ENCODE results near the gene CSTB.
A peak's percentile ranks its signal among the peaks of the same experiment; 100 is the strongest.

Gene CSTB

DNA sequence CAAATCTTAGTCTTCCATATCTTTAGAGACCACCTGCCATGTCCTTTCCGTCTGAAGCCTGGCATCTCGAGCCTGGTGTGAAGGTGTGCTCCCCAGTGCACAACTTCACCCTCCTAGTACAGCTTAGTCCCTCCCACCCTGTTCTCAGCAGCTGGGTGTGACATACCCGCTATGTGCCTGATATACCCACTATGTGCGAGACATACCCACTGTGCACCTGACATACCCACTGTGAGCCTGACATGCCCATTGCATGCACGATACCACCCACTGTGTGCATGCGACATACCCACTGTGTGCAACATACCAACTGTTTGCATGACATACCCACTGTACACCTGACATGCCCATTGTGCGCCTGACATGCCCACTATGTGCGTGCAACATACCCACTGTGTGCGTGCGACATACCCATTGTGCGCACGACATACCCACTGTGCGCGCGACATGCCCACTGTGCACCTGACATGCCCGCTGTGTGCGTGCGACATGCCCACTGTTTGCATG is 10.2 kb upstream of the CSTB start:
- TF ChIP-seq, protein P1, sequence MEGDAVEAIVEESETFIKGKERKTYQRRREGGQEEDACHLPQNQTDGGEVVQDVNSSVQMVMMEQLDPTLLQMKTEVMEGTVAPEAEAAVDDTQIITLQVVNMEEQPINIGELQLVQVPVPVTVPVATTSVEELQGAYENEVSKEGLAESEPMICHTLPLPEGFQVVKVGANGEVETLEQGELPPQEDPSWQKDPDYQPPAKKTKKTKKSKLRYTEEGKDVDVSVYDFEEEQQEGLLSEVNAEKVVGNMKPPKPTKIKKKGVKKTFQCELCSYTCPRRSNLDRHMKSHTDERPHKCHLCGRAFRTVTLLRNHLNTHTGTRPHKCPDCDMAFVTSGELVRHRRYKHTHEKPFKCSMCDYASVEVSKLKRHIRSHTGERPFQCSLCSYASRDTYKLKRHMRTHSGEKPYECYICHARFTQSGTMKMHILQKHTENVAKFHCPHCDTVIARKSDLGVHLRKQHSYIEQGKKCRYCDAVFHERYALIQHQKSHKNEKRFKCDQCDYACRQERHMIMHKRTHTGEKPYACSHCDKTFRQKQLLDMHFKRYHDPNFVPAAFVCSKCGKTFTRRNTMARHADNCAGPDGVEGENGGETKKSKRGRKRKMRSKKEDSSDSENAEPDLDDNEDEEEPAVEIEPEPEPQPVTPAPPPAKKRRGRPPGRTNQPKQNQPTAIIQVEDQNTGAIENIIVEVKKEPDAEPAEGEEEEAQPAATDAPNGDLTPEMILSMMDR (IDR thresholded peaks at IDR 0.05; ENCODE audit: low read length) = no peak
- TF ChIP-seq EZH2 (optimal IDR thresholded peaks at IDR 0.05; ENCODE audit: low read depth, low read length) = no peak
- no peak for TF ChIP-seq EZH2phosphoT487 (IDR thresholded peaks at IDR 0.05; ENCODE audit: low read length)
- Histone ChIP-seq H3K27me3 (replicated peaks; ENCODE audit: insufficient read depth, low read length) (no peaks in the 10 kb centered on the region), H3F3A (ENCODE audit: insufficient read depth, low read length) (peaks cover 42% of the 10 kb centered on the region), H3K4me3 (ENCODE audit: low read length) (no peak overlapping the region), H3K4me2 (ENCODE audit: low read depth, low read length) (no peak overlapping the region), H3K9ac (ENCODE audit: low read length) (no peak overlapping the region), H3K79me2 (ENCODE audit: low read length) (peaks cover 34% of the 10 kb centered on the region), H3K4me1 (ENCODE audit: low read length) (peaks cover 45% of the 10 kb centered on the region), H3K27ac (ENCODE audit: low read length) (no peak overlapping the region), H3K36me3 (replicated peaks; ENCODE audit: insufficient read depth, low read length) (0 out of 2 replicates have a peak, but pooled peaks cover 3% of the 10 kb centered on the region), H3K9me2 (replicated peaks; ENCODE audit: insufficient read depth, low read length) (no peaks in the 10 kb centered on the region), H4K20me1 (ENCODE audit: insufficient read depth, low read length) (0 out of 2 replicates have a peak, but pooled peaks cover 3% of the 10 kb centered on the region), H3K9me3 (replicated peaks; ENCODE audit: insufficient read depth, low read length) (no peaks in the 10 kb centered on the region), H2AFZ (ENCODE audit: low read length) (no peak overlapping the region)
- no peak for DNase-seq

DNA sequence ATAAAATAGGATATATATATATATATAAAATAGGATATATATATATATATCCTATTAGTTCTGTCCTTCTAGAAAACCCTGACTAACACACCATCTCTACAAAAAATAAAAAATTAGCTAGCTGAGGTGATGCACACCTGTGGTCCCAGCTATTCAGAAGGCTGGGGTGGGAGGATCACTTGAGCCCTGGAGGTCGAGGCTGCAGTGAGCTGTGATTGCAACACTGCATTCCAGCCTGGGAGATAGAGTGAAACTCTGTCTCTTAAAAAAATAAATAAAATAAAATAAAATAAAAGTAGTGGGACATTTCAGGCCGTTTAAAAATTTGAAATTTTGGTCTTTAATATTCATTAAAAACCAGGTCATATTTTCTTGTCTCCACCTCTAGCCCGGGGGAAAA is 9.0 kb upstream of the CSTB start:
- no peak for DNase-seq
- TF ChIP-seq EZH2 (optimal IDR thresholded peaks at IDR 0.05; ENCODE audit: low read depth, low read length) = no peak
- TF ChIP-seq EZH2phosphoT487 (IDR thresholded peaks at IDR 0.05; ENCODE audit: low read length) = no peak
- TF ChIP-seq, protein P1 (IDR thresholded peaks at IDR 0.05; ENCODE audit: low read length) = no peak
- H3K27me3 ChIP-seq (replicated peaks; ENCODE audit: insufficient read depth, low read length) = no peaks in the 10 kb centered on the region
- no peaks in the 10 kb centered on the region for H3K9me3 ChIP-seq (replicated peaks; ENCODE audit: insufficient read depth, low read length)
- H3K27ac ChIP-seq (ENCODE audit: low read length) = no peak overlapping the region
- peaks cover 54% of the 10 kb centered on the region for H3F3A ChIP-seq (ENCODE audit: insufficient read depth, low read length)
- H3K36me3 ChIP-seq (replicated peaks; ENCODE audit: insufficient read depth, low read length) = no peaks in the 10 kb centered on the region
- no peak overlapping the region for H2AFZ ChIP-seq (ENCODE audit: low read length)
- H3K4me1 ChIP-seq (ENCODE audit: low read length) = peaks cover 47% of the 10 kb centered on the region
- H3K4me3 ChIP-seq (ENCODE audit: low read length) = no peak overlapping the region
- no peak overlapping the region for H3K9ac ChIP-seq (ENCODE audit: low read length)
- H3K4me2 ChIP-seq (ENCODE audit: low read depth, low read length) = no peak overlapping the region
- H4K20me1 ChIP-seq (ENCODE audit: insufficient read depth, low read length) = no peaks in the 10 kb centered on the region
- H3K9me2 ChIP-seq (replicated peaks; ENCODE audit: insufficient read depth, low read length) = no peaks in the 10 kb centered on the region
- peaks cover 22% of the 10 kb centered on the region for H3K79me2 ChIP-seq (ENCODE audit: low read length)

DNA sequence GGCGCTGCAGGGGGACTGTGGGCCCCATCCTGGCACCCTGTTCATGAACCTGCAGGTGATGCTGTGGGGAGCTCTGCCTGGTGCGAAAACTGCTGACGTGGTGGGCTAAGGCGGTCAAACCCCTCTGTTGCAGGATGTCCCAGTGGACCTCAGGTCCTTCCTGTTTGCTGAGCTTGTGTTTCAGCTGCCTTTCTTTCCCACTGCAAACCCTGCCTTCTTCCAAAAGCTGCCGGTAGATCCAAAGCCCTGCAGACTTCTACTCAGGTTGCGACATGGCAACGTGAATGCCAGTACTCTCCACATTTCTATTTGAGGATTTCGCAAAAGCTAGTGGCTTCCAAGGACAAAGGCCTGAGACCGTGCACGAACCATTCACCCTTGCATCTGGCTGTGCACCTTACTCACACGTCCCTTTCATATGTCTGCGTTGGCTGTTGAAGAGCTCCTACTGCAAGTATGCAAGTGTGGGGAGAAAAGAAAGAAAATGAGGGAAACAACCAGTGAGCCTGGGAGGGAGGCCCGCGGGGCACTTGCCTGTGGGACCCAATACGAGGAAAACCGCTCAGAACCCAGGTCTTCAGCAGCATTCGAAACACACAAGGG is 7.1 kb upstream of the CSTB start:
- peak overlapping the region; percentile 10 for H2AFZ ChIP-seq (ENCODE audit: low read length)
- peak; percentile 96 for DNase-seq
- H3K27me3 ChIP-seq (replicated peaks; ENCODE audit: insufficient read depth, low read length) = no peaks in the 10 kb centered on the region
- H3F3A ChIP-seq (ENCODE audit: insufficient read depth, low read length) = peaks cover 67% of the 10 kb centered on the region
- no peaks in the 10 kb centered on the region for H4K20me1 ChIP-seq (ENCODE audit: insufficient read depth, low read length)
- peak overlapping the region; percentile 85 for H3K27ac ChIP-seq (ENCODE audit: low read length)
- TF ChIP-seq, protein P1 (IDR thresholded peaks at IDR 0.05; ENCODE audit: low read length) = peak; percentile 19; the same call in 1 of the 2 replicates
- TF ChIP-seq EZH2 (optimal IDR thresholded peaks at IDR 0.05; ENCODE audit: low read depth, low read length) = no peak
- no peaks in the 10 kb centered on the region for H3K36me3 ChIP-seq (replicated peaks; ENCODE audit: insufficient read depth, low read length)
- H3K9me2 ChIP-seq (replicated peaks; ENCODE audit: insufficient read depth, low read length) = no peaks in the 10 kb centered on the region
- H3K9me3 ChIP-seq (replicated peaks; ENCODE audit: insufficient read depth, low read length) = no peaks in the 10 kb centered on the region
- H3K79me2 ChIP-seq (ENCODE audit: low read length) = peaks cover 13% of the 10 kb centered on the region
- H3K4me3 ChIP-seq (ENCODE audit: low read length) = peak overlapping the region; percentile 43
- peak overlapping the region; percentile 52 for H3K4me2 ChIP-seq (ENCODE audit: low read depth, low read length)
- H3K4me1 ChIP-seq (ENCODE audit: low read length) = peaks cover 60% of the 10 kb centered on the region
- H3K9ac ChIP-seq (ENCODE audit: low read length) = peak overlapping the region; percentile 34

Measured in MM.1S (cell line).